ENCODE results near the gene GOLGA6L10. TPM values are rescaled to one million over a fixed set of nuclear protein-coding genes. Genes with fewer than 3 reads are reported as not detected.
"Not testable (repeated sequence)": the region's sequence is repeated elsewhere in the genome, so short reads cannot be mapped to it uniquely, and the experiment has no call there.

GOLGA6L10 gene, protein sequence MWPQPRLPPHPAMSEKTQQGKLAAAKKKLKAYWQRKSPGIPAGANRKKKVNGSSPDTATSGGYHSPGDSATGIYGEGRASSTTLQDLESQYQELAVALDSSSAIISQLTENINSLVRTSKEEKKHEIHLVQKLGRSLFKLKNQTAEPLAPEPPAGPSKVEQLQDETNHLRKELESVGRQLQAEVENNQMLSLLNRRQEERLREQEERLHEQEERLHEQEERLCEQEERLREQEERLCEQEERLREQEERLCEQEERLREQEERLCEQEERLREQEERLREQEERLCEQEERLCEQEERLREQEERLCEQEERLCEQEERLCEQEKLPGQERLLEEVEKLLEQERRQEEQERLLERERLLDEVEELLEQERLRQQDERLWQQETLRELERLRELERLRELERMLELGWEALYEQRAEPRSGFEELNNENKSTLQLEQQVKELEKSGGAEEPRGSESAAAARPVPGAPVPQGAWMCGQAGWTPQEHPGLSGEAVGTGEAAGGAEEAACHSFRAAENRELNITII
- 1 to 10 TPM in 1 of 4 donors, under 1 TPM in 3; 0.41 to 1.5 (median 0.46) TPM for total RNA-seq

DNA sequence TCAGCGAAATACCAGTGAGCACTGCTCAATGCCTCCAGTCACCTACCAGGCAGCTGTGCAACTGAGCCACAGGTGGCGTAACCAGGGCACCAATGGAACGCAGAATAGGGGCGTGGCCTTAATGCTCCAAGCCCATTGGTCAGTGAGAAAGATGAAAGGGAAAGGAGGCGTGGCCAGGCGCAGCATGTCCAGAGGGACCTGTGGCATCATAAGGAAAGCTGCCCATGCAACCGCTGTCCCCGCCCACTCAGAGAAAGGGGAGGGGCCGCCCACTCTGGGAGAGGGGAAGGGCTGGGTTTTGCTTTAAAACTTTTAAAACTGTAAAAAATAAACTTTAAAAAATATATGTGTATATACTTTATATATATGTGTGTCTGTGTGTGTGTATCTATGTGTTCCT is at the start of gene GOLGA6L10:
TSS of gene GOLGA6L10 (minus strand) at position 101 of the 400 bp plus-strand sequence. CDS start at position 1, 100 bp downstream.
- H3K27ac ChIP-seq; H3K9me3 ChIP-seq; intact Hi-C loops (cut with DNase I; ENCODE audit: low total_unique reads); ATAC-seq; in situ Hi-C loops (cut with MboI; ENCODE audit: low sequenced_read_pairs in 4 of 4); H3K4me3 ChIP-seq; H3K36me3 ChIP-seq; H3K4me1 ChIP-seq; H3K27me3 ChIP-seq; DNase-seq: not testable (repeated sequence)

DNA sequence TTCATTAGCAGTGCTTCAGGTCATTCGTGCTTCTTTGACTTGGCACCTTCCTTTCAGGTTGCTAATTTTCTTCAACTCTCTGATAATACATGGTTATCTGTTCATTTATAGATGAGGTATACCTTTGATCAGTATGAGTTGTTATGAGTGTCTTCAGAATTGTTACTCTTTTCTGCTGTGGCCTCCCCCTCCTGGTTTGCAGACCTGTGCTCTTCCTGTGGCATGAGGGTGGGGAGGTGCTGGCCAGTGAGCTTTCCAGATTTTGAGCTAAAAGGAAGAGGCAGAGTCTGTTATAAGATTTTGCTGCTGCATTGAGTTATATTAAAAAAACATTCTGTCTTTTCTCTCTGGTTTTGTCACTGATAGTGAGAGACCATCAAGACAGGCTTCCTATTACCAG is 49.5 kb upstream of the GOLGA6L10 start:
- ATAC-seq: no peak
- intact Hi-C loops (cut with DNase I; ENCODE audit: low total_unique reads) (no loop called here), in situ Hi-C loops (cut with MboI; ENCODE audit: low sequenced_read_pairs in 4 of 4) (no loop called here)
- Histone ChIP-seq H3K27ac (no peak overlapping the region), H3K4me3 (no peak overlapping the region), H3K27me3 (no peaks in the 10 kb centered on the region), H3K36me3 (no peaks in the 10 kb centered on the region), H3K9me3 (no peaks in the 10 kb centered on the region), H3K4me1 (no peaks in the 10 kb centered on the region)
- DNase-seq: no peak
- TF ChIP-seq, protein P1, sequence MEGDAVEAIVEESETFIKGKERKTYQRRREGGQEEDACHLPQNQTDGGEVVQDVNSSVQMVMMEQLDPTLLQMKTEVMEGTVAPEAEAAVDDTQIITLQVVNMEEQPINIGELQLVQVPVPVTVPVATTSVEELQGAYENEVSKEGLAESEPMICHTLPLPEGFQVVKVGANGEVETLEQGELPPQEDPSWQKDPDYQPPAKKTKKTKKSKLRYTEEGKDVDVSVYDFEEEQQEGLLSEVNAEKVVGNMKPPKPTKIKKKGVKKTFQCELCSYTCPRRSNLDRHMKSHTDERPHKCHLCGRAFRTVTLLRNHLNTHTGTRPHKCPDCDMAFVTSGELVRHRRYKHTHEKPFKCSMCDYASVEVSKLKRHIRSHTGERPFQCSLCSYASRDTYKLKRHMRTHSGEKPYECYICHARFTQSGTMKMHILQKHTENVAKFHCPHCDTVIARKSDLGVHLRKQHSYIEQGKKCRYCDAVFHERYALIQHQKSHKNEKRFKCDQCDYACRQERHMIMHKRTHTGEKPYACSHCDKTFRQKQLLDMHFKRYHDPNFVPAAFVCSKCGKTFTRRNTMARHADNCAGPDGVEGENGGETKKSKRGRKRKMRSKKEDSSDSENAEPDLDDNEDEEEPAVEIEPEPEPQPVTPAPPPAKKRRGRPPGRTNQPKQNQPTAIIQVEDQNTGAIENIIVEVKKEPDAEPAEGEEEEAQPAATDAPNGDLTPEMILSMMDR (IDR thresholded peaks at IDR 0.05 in 4 of 5, conservative IDR thresholded peaks at IDR 0.05 in 1 of 5): no peak
- TF ChIP-seq POLR2A (IDR thresholded peaks at IDR 0.05): no peak

DNA sequence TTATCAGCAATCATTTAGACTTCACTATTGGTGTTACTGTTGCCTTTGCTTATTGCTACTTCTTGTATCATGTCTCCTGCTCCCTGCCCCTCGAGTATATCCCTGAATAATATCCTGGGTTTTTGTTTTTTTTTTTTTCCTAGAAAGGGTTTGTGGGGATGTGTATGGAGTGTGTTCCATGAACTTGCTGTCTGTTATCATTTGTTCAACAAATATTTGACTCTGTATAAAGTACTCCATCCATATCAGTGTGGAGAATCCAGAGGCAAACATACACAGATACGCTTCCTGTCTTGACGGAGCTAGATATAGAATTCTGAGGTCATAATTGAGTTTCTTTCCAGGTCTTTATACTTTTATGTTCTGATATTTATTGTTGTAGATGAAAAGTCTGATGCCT is 48.5 kb upstream of the GOLGA6L10 start:
- DNase-seq (no peak), ATAC-seq (no peak)
- no peaks in the 10 kb centered on the region for H3K9me3 ChIP-seq
- TF ChIP-seq, protein P1 (IDR thresholded peaks at IDR 0.05 in 4 of 5, conservative IDR thresholded peaks at IDR 0.05 in 1 of 5): no peak
- TF ChIP-seq POLR2A (IDR thresholded peaks at IDR 0.05): no peak
- in situ Hi-C loops (cut with MboI; ENCODE audit: low sequenced_read_pairs in 4 of 4): no loop called here
- H3K4me1 ChIP-seq: no peaks in the 10 kb centered on the region
- H3K27ac ChIP-seq: no peak overlapping the region
- no peak overlapping the region for H3K4me3 ChIP-seq
- intact Hi-C loops (cut with DNase I; ENCODE audit: low total_unique reads): no loop called here
- H3K27me3 ChIP-seq: no peaks in the 10 kb centered on the region
- no peaks in the 10 kb centered on the region for H3K36me3 ChIP-seq

DNA sequence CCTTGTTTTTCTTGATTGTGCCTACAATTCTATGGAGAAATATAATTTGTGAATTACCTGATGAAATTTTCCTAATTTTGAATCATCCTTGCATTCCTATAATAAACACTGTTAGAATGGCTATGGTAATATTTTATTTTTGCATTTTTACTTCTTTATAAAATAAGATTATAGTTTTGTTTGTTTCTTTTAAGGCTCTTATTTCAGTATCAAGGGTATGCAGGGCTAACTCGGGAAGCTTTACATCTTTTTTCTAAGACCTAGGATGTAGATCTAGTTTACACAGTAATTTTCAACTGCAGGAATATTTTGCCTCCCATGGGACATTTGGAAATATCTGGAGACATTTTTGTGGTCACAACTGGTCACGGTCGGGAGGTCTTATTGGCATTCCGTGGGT is 46.5 kb upstream of the GOLGA6L10 start:
- H3K27me3 ChIP-seq; ATAC-seq; H3K9me3 ChIP-seq; H3K4me3 ChIP-seq; H3K27ac ChIP-seq; H3K4me1 ChIP-seq; H3K36me3 ChIP-seq; DNase-seq; intact Hi-C loops (cut with DNase I; ENCODE audit: low total_unique reads); in situ Hi-C loops (cut with MboI; ENCODE audit: low sequenced_read_pairs in 4 of 4): not testable (repeated sequence)

DNA sequence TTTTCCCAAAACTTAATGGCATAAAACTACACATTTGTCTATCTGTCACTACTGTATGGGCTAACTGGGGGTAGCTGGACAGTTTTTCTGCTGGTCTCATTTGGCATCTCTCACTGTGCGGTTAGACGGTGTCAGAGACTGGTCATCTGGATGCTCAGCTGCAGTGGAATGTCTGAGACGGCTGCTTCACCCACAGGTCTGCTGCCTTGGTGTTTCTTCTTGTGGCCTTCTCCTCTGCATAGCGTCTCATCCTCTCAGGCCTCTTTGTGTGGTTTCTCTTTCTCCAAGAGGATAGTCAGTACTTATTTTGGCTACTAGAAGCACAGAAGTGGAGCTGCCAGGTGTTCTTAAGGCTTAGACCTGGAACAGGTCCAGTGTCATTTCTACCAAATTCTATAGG is 44.4 kb upstream of the GOLGA6L10 start:
- in situ Hi-C loops (cut with MboI; ENCODE audit: low sequenced_read_pairs in 4 of 4): no loop called here
- TF ChIP-seq, protein P1 (IDR thresholded peaks at IDR 0.05 in 4 of 5, conservative IDR thresholded peaks at IDR 0.05 in 1 of 5): no peak
- no peak for TF ChIP-seq POLR2A (IDR thresholded peaks at IDR 0.05)
- Histone ChIP-seq H3K4me1 (no peaks in the 10 kb centered on the region), H3K27ac (no peak overlapping the region), H3K36me3 (no peaks in the 10 kb centered on the region), H3K27me3 (no peaks in the 10 kb centered on the region), H3K4me3 (no peak overlapping the region), H3K9me3 (no peaks in the 10 kb centered on the region)
- ATAC-seq: no peak
- no peak for DNase-seq
- intact Hi-C loops (cut with DNase I; ENCODE audit: low total_unique reads): no loop called here

DNA sequence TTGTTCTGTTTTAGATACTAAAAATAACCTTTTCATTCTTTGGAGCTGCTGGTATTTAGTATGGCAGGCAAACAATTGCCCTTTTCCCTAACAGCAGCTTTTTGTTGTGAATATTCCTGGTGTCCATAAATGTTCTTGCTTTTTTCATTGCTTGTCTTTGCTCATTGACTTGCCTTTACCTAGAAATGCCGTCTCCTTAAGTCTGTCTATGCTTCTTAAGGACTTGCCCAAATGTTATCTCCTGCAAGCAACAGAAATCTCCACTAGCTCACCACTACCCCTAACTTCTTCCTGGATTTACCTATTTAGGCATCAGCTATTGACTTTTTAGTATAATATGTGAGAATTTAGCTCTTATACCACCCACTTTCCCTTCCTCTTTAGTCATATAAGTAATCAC is 42.8 kb upstream of the GOLGA6L10 start:
- in situ Hi-C loops (cut with MboI; ENCODE audit: low sequenced_read_pairs in 4 of 4); H3K27me3 ChIP-seq; H3K36me3 ChIP-seq; ATAC-seq; intact Hi-C loops (cut with DNase I; ENCODE audit: low total_unique reads); H3K4me3 ChIP-seq; H3K27ac ChIP-seq; H3K9me3 ChIP-seq; DNase-seq; H3K4me1 ChIP-seq: not testable (repeated sequence)

DNA sequence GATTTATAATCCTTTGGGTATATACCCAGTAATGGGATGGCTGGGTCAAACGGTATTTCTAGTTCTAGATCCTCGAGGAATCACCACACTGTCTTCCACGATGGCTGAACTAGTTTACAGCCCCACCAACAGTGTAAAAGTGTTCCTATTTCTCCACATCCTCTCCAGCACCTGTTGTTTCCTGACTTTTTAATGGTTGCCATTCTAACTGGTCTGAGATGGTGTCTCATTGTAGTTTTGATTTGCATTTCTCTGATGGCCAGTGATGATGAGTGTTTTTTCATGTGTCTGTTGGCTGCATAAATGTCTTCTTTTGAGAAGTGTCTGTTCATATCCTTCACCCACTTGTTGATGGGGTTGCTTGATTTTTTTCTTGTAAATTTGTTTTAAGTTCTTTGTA is 40.9 kb upstream of the GOLGA6L10 start:
- ATAC-seq; H3K4me1 ChIP-seq; intact Hi-C loops (cut with DNase I; ENCODE audit: low total_unique reads); H3K27me3 ChIP-seq; DNase-seq; H3K9me3 ChIP-seq; H3K4me3 ChIP-seq; in situ Hi-C loops (cut with MboI; ENCODE audit: low sequenced_read_pairs in 4 of 4); H3K27ac ChIP-seq; H3K36me3 ChIP-seq: not testable (repeated sequence)

DNA sequence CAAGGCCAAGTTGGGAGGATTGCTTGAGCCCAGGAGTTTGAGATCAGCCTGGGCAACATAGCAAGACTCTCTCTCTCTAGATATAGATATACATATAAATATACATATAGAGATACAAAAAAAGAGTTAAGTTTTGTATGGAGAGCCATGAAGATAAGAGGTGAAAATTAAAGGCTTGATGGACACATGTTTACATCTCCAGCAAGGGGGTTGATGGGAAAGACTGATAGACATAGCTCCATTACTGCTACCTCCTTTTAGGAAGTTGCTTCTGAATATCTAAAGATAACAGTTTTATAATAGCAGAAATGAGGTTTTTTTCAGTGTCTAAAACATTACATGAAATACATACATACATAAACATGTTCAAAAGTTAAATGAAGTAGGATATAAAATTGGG is 37.9 kb upstream of the GOLGA6L10 start:
- H3K27me3 ChIP-seq; intact Hi-C loops (cut with DNase I; ENCODE audit: low total_unique reads); H3K4me1 ChIP-seq; in situ Hi-C loops (cut with MboI; ENCODE audit: low sequenced_read_pairs in 4 of 4); H3K4me3 ChIP-seq; ATAC-seq; H3K27ac ChIP-seq; DNase-seq; H3K9me3 ChIP-seq; H3K36me3 ChIP-seq: not testable (repeated sequence)
